Suprapubic skin (tissue), 4 donors: ENCODE measurements around the gene JPH3.

Experiments used
- CTCF ChIP-seq, 2 donors: fragments of 200-600 bp in 1 of 2; fragments of 450-650 bp in 1 of 2; sonication (generic) in 1 of 2; IDR thresholded peaks; one replicate each; pipeline ENCODE4 v1.5.1; 2016 to 2019; ENCODE audit warnings: antibody characterized with exemption in 2 of 2, mild to moderate bottlenecking in 1 of 2, moderate library complexity in 1 of 2
- EP300 ChIP-seq: sonication (generic); formaldehyde crosslinking; IDR thresholded peaks from one replicate; pipeline ENCODE4 v1.6.1; 2017; ENCODE audit warnings: antibody characterized with exemption
- POLR2A ChIP-seq, 2 donors: fragments of 450-650 bp; IDR thresholded peaks; one replicate each; pipeline ENCODE4 v1.6.1; 2017; ENCODE audit warnings: antibody characterized with exemption in 2 of 2, mild to moderate bottlenecking in 2 of 2, moderate library complexity in 2 of 2
- POLR2AphosphoS5 ChIP-seq, 3 donors: sonication (generic); formaldehyde crosslinking; IDR thresholded peaks; one replicate each; pipeline ENCODE4 v1.6.1; 2017; ENCODE audit warnings: antibody characterized with exemption in 3 of 3

GRCh38 chr16:87652799-87653198, 50.5 kb downstream of the JPH3 start:
- TF ChIP-seq POLR2AphosphoS5 (IDR thresholded peaks at IDR 0.05), result no peak
- no peak for TF ChIP-seq CTCF (IDR thresholded peaks at IDR 0.05)
- no peak for TF ChIP-seq POLR2A (IDR thresholded peaks at IDR 0.05)
- no peak for TF ChIP-seq EP300
